Transverse colon (tissue), 4 donors: ENCODE data around the gene CEP70. TPM values are rescaled to one million over a fixed set of nuclear protein-coding genes. Genes with fewer than 3 reads are reported as not detected.
"Not testable (repeated sequence)": the region's sequence is repeated elsewhere in the genome, so short reads cannot be mapped to it uniquely, and the experiment has no call there.

Source experiments
- DNase-seq: peaks from one replicate; pipeline ENCODE4 v3.0.0-alpha.2; 2019
- H3K27ac ChIP-seq, 4 donors: fragments of 200-600 bp; sonication (generic); 2 replicates each; pipeline ENCODE4 v1.5.1; 2016 to 2018; ENCODE audit warnings: inconsistent platforms in 4 of 4
- H3K27me3 ChIP-seq: fragments of 200-600 bp; sonication (generic); 2 replicates; pipeline ENCODE4 v1.5.1; 2017; ENCODE audit warnings: inconsistent platforms
- H3K36me3 ChIP-seq, 4 donors: fragments of 200-600 bp; sonication (generic); 2 replicates each; pipeline ENCODE4 v1.5.1; 2017 to 2019; ENCODE audit warnings: inconsistent platforms in 4 of 4
- H3K4me1 ChIP-seq, 4 donors: fragments of 200-600 bp; sonication (generic); 2 replicates each; pipeline ENCODE4 v1.5.1; 2017 to 2020; ENCODE audit warnings: inconsistent platforms in 4 of 4
- H3K4me3 ChIP-seq, 4 donors: fragments of 200-600 bp; sonication (generic); 1 replicate in 1 of 4; 2 replicates in 3 of 4; pipeline versions ENCODE4 v1.5.1 to v1.6.1; 2017 to 2019; ENCODE audit warnings: inconsistent platforms in 4 of 4
- H3K9me3 ChIP-seq, 2 donors: fragments of 200-600 bp; sonication (generic); 2 replicates each; pipeline ENCODE4 v1.5.1; 2017 to 2019; ENCODE audit warnings: inconsistent platforms in 2 of 2
- CTCF ChIP-seq, 5 experiments: fragments of 200-600 bp in 3 of 5; fragments of 450-650 bp in 2 of 5; sonication (generic) in 3 of 5; IDR thresholded peaks; 1 replicate in 2 of 5; 2 replicates in 3 of 5; pipeline ENCODE4 v1.5.1; 2016 to 2017; ENCODE audit warnings: antibody characterized with exemption in 5 of 5, inconsistent platforms in 3 of 5, mild to moderate bottlenecking in 2 of 5, moderate library complexity in 1 of 5
- EP300 ChIP-seq: sonication (generic); formaldehyde crosslinking; IDR thresholded peaks from one replicate; pipeline ENCODE4 v1.6.1; 2017; ENCODE audit warnings: antibody characterized with exemption, low read depth
- POLR2A ChIP-seq: fragments of 450-650 bp; IDR thresholded peaks from one replicate; pipeline ENCODE4 v1.6.1; 2016; ENCODE audit warnings: antibody characterized with exemption, mild to moderate bottlenecking, moderate library complexity
- POLR2AphosphoS5 ChIP-seq, 3 donors: sonication (generic); formaldehyde crosslinking; IDR thresholded peaks; one replicate each; pipeline ENCODE4 v1.6.1; 2016; ENCODE audit warnings: antibody characterized with exemption in 3 of 3
- WGBS, 2 donors: methylation state at CpG; one replicate each; pipeline ENCODE4 v1.1.5; 2018; ENCODE audit warnings: low coverage in 1 of 2; 5-methylcytosine and 5-hydroxymethylcytosine counted together
- in situ Hi-C, 4 donors: fragments of 200-750 bp; cut with MboI; loops; one replicate each; pipeline versions ENCODE4 v1.15.0 to v1.15.1; 2017; ENCODE audit warnings: low sequenced_read_pairs in 3 of 4, low pct_ligation_motif_present in 1 of 4, low pct_unique_long_range_greater_than_20kb in 1 of 4
- intact Hi-C: fragments of 100-400 bp; cut with DNase I; formaldehyde crosslinking; loops from one replicate; pipeline ENCODE4 v1.15.1; 2023; ENCODE audit warnings: low total_unique reads
- total RNA-seq, 4 donors: library from RNA; depleted of rRNA; stranded (reverse); fragments of >200 nt; gene quantifications; one replicate each; pipeline ENCODE4 v1.1.0, GENCODE V29; 2016

Gene CEP70
- total RNA-seq, 4 donors from 2014 or later = 4.1 to 46.8 (median 22.6) TPM

GRCh38 chr3:138608322-138609135, 14.5 kb upstream of the CEP70 start, which contains the start of gene FAIM:
TSS of gene FAIM (plus strand) at chr3:138608771. CDS start at chr3:138619727, 10,956 bp downstream.
- Histone ChIP-seq H3K27me3 (no peaks in the 10 kb centered on the region), H3K4me3 (peak within 1 kb of the TSS; percentile 69 to 84 (median 73)), H3K4me1 (peaks cover 4 to 14% (median 9%) of the 10 kb centered on the region in 4 donors), H3K36me3 (no peaks in the 10 kb centered on the region), H3K27ac (peak within 1 kb of the TSS; percentile 94 to 98 (median 96)), H3K9me3 (no peaks in the 10 kb centered on the region)
- peak; percentile 75 for DNase-seq
- WGBS, 2 donors = 3 to 33% methylated on average over 1 to 37 of the region's 68 CpGs
- peak; percentile 59 for TF ChIP-seq POLR2A
- TF ChIP-seq CTCF (IDR thresholded peaks at IDR 0.05) = no peak
- TF ChIP-seq POLR2AphosphoS5 (IDR thresholded peaks at IDR 0.05) = peak in 2 of 3 donors; percentile 21 to 40
- TF ChIP-seq EP300 = no peak
- in situ Hi-C loops (no loop called here), intact Hi-C loops (no loop called here)

- H3K4me3 ChIP-seq, intact Hi-C loops, H3K27ac ChIP-seq, H3K36me3 ChIP-seq, DNase-seq, H3K4me1 ChIP-seq, in situ Hi-C loops, H3K27me3 ChIP-seq, H3K9me3 ChIP-seq: not testable (repeated sequence)
- 90 to 98% methylated on average over 5 of the region's 5 CpGs for WGBS, 2 donors
Measured at GRCh38 chr3:138604106-138604595, 10.1 kb upstream of the CEP70 start.

- H3K27me3 ChIP-seq, H3K4me1 ChIP-seq, H3K27ac ChIP-seq, H3K9me3 ChIP-seq, H3K4me3 ChIP-seq, in situ Hi-C loops, H3K36me3 ChIP-seq, DNase-seq, intact Hi-C loops: not testable (repeated sequence)
- 77 to 86% methylated on average over 1 to 2 of the region's 2 CpGs for WGBS, 2 donors
Measured at GRCh38 chr3:138601661-138602060, 7.6 kb upstream of the CEP70 start.

GRCh38 chr3:138600100-138600745, 6.2 kb upstream of the CEP70 start:
- no peak for TF ChIP-seq POLR2AphosphoS5 (IDR thresholded peaks at IDR 0.05)
- no peak for TF ChIP-seq POLR2A
- no peak for TF ChIP-seq EP300
- no peak for TF ChIP-seq CTCF (IDR thresholded peaks at IDR 0.05)
- H3K27ac ChIP-seq = no peak overlapping the region
- H3K4me3 ChIP-seq = no peak overlapping the region
- WGBS, 2 donors = 83% methylated on average over 3 to 8 of the region's 8 CpGs
- no peak for DNase-seq
- intact Hi-C loops (no loop called here), in situ Hi-C loops (no loop called here)
- no peaks in the 10 kb centered on the region for H3K4me1 ChIP-seq
- H3K27me3 ChIP-seq = no peaks in the 10 kb centered on the region
- H3K9me3 ChIP-seq = no peaks in the 10 kb centered on the region
- H3K36me3 ChIP-seq = no peaks in the 10 kb centered on the region

- peaks cover 0 to 2% (median under 1%) of the 10 kb centered on the region in 4 donors for H3K4me1 ChIP-seq
- no peaks in the 10 kb centered on the region for H3K27me3 ChIP-seq
- in situ Hi-C loops = loop anchor here (5.0 to 10.0 kb wide), 5 partner anchors 264 to 336 kb away; no protein-coding TSS in a partner anchor
- 92 to 94% methylated on average over 2 to 3 of the region's 3 CpGs for WGBS, 2 donors
- intact Hi-C loops = no loop called here
- no peak overlapping the region for H3K4me3 ChIP-seq
- DNase-seq = no peak
- no peaks in the 10 kb centered on the region for H3K9me3 ChIP-seq
- no peak overlapping the region for H3K27ac ChIP-seq
- TF ChIP-seq POLR2A (no peak), POLR2AphosphoS5 (IDR thresholded peaks at IDR 0.05) (no peak)
- H3K36me3 ChIP-seq = no peaks in the 10 kb centered on the region
Measured at GRCh38 chr3:138598534-138598933, 4.5 kb upstream of the CEP70 start.

GRCh38 chr3:138597186-138597976, 3.3 kb upstream of the CEP70 start:
- DNase-seq = peak; percentile 41
- H3K9me3 ChIP-seq, H3K36me3 ChIP-seq, intact Hi-C loops, H3K27me3 ChIP-seq, H3K4me3 ChIP-seq: not testable (repeated sequence)
- peak overlapping the region; percentile 37 to 55 (median 42) for H3K27ac ChIP-seq
- in situ Hi-C loops = loop anchor here (5.0 to 10.0 kb wide), 5 partner anchors 263 to 337 kb away; no protein-coding TSS in a partner anchor
- WGBS, 2 donors = 53 to 54% methylated on average over 4 to 6 of the region's 6 CpGs
- H3K4me1 ChIP-seq = peaks cover 6 to 14% (median 9%) of the 10 kb centered on the region in 4 donors
